Fibroblast of pulmonary artery (primary cell): Measurements from ENCODE around the gene PCDHGA8.

Experiments
- DNase-seq: peaks from one replicate; pipeline ENCODE4 v3.0.0-alpha.2; 2010; ENCODE audit warnings: low read depth
- H3K4me3 ChIP-seq: replicated peaks from 2 replicates; pipeline ENCODE4 v1.5.1; 2011; ENCODE audit warnings: low read depth, mild to moderate bottlenecking, control low read depth, low read length, moderate library complexity
- TF ChIP-seq, protein P1 (sequence below): IDR thresholded peaks from 2 replicates; pipeline ENCODE4 v1.5.1; 2011; ENCODE audit warnings: mild to moderate bottlenecking, control low read depth, low read length, inconsistent platforms; ENCODE audit errors: missing control alignments

The PCDHGA8 gene

DNA sequence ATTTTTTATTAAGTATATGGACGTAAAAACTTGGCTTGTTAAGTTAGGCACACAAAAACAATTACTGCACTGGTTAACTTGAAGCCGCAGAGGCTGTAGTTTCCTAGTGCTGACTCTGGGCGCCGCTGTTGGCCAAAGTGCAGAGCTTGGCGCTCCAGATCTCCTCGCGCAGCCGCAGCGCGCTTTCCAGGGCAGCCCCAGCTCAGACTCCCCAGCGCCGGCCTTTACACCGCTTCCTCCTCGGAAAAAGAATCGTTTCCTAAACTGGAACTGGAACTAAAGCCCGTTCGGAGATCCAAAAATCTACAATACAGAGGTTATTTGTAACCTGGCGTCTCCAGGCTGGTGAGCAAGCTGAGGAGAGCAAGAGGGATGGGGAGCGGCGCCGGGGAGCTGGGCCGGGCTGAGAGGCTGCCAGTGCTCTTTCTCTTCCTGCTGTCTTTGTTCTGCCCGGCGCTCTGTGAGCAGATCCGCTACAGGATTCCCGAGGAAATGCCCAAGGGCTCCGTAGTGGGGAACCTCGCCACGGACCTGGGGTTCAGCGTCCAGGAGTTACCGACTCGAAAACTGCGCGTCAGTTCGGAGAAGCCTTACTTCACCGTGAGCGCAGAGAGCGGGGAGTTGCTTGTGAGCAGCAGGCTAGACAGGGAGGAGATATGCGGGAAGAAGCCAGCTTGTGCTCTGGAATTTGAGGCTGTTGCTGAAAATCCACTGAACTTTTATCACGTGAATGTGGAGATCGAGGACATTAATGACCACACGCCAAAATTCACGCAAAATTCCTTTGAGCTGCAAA, 5.5 kb downstream of the PCDHGA8 start, which contains the start of gene PCDHGB5:
PCDHGB5 (plus strand) TSS at position 192 of the 796 bp plus-strand sequence; CDS start at position 373, 181 bp downstream.
- DNase-seq = peak; percentile 78
- TF ChIP-seq, protein P1, sequence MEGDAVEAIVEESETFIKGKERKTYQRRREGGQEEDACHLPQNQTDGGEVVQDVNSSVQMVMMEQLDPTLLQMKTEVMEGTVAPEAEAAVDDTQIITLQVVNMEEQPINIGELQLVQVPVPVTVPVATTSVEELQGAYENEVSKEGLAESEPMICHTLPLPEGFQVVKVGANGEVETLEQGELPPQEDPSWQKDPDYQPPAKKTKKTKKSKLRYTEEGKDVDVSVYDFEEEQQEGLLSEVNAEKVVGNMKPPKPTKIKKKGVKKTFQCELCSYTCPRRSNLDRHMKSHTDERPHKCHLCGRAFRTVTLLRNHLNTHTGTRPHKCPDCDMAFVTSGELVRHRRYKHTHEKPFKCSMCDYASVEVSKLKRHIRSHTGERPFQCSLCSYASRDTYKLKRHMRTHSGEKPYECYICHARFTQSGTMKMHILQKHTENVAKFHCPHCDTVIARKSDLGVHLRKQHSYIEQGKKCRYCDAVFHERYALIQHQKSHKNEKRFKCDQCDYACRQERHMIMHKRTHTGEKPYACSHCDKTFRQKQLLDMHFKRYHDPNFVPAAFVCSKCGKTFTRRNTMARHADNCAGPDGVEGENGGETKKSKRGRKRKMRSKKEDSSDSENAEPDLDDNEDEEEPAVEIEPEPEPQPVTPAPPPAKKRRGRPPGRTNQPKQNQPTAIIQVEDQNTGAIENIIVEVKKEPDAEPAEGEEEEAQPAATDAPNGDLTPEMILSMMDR = peak; percentile 64
- H3K4me3 ChIP-seq = peak within 1 kb of the TSS; percentile 50

DNA sequence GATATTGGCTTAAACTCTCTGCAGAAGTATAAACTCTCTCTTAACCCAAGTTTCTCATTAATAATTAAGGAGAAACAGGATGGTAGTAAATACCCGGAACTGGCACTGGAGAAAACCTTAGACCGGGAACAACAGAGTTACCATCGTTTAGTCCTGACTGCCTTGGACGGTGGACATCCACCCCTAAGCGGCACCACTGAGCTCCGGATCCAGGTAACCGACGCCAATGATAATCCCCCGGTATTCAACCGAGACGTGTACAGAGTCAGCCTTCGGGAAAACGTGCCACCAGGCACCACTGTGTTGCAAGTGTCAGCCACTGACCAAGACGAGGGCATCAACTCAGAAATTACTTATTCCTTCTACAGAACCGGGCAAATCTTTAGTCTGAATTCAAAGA, 6.2 kb downstream of the PCDHGA8 start:
- peak overlapping the region; percentile 28 for H3K4me3 ChIP-seq
- TF ChIP-seq, protein P1 = no peak
- DNase-seq = no peak

DNA sequence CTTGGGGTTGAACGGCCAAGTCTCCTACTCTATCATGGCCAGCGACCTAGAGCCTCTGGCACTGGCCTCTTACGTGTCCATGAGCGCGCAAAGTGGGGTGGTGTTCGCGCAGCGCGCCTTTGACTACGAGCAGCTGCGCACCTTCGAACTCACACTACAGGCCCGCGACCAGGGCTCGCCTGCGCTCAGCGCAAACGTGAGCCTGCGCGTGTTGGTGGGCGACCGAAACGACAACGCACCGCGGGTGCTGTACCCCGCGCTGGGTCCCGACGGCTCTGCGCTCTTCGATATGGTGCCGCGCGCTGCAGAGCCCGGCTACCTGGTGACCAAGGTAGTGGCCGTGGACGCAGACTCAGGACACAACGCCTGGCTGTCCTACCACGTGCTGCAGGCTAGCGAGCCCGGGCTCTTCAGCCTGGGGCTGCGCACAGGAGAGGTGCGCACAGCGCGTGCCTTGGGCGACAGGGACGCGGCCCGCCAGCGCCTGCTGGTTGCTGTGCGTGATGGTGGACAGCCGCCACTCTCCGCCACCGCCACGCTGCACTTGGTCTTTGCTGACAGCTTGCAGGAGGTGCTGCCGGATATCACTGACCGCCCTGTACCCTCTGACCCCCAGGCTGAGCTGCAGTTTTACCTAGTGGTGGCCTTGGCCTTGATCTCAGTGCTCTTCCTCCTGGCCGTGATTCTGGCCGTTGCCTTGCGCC, 7.3 kb downstream of the PCDHGA8 start:
- H3K4me3 ChIP-seq = peak overlapping the region; percentile 12
- no peak for DNase-seq
- TF ChIP-seq, protein P1 = no peak

DNA sequence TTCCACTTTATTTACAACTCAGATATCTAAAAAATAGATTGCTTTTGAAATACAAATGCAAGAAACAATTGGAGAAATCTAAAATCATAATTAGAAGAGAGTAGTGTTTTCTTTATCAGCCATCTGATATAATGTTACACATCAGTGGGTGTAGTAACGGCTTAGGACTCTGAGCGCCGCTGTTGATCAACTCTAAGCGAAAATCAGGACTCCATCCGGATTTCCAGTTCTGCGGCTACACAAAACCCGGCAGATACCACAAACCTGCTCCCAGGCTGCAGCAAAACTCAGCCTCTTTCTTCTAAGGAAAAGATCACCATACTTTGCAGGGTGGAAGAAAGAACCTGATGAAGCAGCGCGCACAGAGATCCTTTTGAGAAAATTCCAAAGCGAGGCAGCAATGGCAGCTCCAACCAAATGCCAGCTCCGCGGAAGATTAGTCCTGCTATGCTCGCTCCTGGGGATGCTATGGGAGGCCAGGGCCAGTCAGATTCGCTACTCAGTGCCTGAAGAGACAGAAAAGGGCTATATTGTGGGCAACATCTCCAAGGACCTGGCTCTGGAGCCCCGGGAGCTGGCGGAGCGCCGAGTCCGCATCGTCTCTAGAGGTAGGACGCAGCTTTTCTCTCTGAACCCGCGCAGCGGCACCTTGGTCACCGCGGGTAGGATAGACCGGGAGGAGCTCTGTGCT, 10.3 kb downstream of the PCDHGA8 start, which contains the start of gene PCDHGA9:
PCDHGA9 (plus strand) TSS at position 226 of the 691 bp plus-strand sequence; CDS start at position 401, 175 bp downstream.
- peak; percentile 56 for DNase-seq
- TF ChIP-seq, protein P1 = peak; percentile 38
- peak within 1 kb of the TSS; percentile 42 for H3K4me3 ChIP-seq

DNA sequence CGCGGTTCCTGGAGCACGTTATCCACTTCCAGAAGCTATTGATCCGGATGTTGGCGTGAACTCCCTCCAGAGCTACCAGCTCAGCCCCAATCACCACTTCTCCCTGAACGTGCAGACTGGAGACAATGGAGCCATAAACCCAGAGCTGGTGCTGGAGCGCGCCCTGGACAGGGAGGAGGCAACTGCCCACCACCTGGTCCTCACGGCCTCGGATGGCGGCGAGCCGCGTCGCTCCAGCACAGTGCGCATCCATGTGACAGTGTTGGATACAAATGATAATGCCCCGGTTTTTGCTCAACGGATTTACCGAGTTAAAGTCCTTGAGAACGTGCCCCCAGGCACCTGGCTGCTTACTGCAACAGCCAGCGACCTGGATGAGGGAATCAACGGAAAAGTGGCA, 11.0 kb downstream of the PCDHGA8 start:
- no peak for DNase-seq
- TF ChIP-seq, protein P1 = no peak
- H3K4me3 ChIP-seq = no peak overlapping the region

DNA sequence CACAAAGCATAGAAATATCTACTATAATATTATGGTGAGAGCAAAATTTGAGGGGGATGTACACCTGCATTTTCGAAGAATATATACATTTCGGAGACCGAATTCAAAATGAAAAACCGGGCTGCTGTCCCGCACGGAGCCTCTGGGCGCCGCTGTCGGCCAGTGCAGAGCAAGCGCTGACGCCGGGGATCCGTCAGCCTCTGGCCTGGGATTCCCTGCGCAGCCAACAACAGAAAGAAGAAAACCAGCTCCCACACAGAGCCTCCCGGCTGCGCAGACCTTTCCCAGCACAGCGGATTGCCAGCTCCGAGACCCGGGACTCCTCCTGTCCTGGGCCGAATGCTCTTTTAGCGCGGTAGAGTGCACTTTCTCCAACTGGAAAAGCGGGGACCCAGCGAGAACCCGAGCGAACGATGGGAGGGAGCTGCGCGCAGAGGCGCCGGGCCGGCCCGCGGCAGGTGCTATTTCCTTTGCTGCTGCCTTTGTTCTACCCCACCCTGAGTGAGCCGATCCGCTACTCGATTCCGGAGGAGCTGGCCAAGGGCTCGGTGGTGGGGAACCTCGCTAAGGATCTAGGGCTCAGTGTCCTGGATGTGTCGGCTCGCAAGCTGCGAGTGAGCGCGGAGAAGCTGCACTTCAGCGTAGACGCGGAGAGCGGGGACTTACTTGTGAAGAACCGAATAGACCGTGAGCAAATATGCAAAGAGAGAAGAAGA, 15.5 kb downstream of the PCDHGA8 start, which contains the start of gene PCDHGB6:
PCDHGB6 (plus strand) TSS at position 232 of the 716 bp plus-strand sequence; CDS start at position 414, 182 bp downstream.
- peak; percentile 67 for DNase-seq
- TF ChIP-seq, protein P1 = peak; percentile 56
- H3K4me3 ChIP-seq = peak within 1 kb of the TSS; percentile 38
